PC-9 (cell line): ENCODE measurements around the gene KRTAP10-6. TPM values are rescaled to one million over a fixed set of nuclear protein-coding genes. Genes with fewer than 3 reads are reported as not detected.
A peak's percentile ranks its signal among the peaks of the same experiment; 100 is the strongest.

ENCODE experiments used
- BruUV-seq: library from RNA; stranded (reverse); fragments of 400-500 nt; replicated peaks from 2 replicates; lab custom pipeline; 2021; lab: Mats Ljungman, UMichigan
- CTCF ChIA-PET: fragments of 300-600 bp; sonication (Branson Sonifier 250); formaldehyde crosslinking; loops from one replicate; lab custom pipeline; 2022; ENCODE audit warnings: antibody characterized with exemption; lab: Charles Lee
- POLR2A ChIA-PET: fragments of 300-600 bp; sonication (Branson Sonifier 250); formaldehyde crosslinking; loops from one replicate; lab custom pipeline; 2022; ENCODE audit warnings: antibody characterized with exemption; ENCODE audit not compliant: unreplicated experiment; lab: Charles Lee
- DNase-seq, 2 experiments: peaks; one replicate each; pipeline versions ENCODE4 v3.0.0 to v3.0.0-alpha.2; 2015 to 2022; ENCODE audit warnings: mixed read lengths in 1 of 2
- H2AFZ ChIP-seq: fragments of 200-600 bp; sonication (generic); 2 replicates; pipeline ENCODE4 v1.8.1; 2017; ENCODE audit warnings: antibody characterized with exemption
- H3F3A ChIP-seq: fragments of 200-600 bp; sonication (generic); 2 replicates; pipeline ENCODE4 v1.8.1; 2017; ENCODE audit warnings: antibody characterized with exemption, mild to moderate bottlenecking, low read depth; ENCODE audit not compliant: insufficient read depth
- H3K27ac ChIP-seq: fragments of 200-600 bp; sonication (generic); 2 replicates; pipeline ENCODE4 v1.6.1; 2016; ENCODE audit warnings: mixed run types
- H3K27me3 ChIP-seq: fragments of 200-600 bp; sonication (generic); 2 replicates; pipeline ENCODE4 v1.6.1; 2016; ENCODE audit warnings: low read depth, mixed run types; ENCODE audit not compliant: insufficient read depth
- H3K36me3 ChIP-seq: fragments of 200-600 bp; sonication (generic); 2 replicates; pipeline ENCODE4 v1.6.1; 2016; ENCODE audit warnings: low read depth, mixed run types
- H3K4me1 ChIP-seq: fragments of 200-600 bp; sonication (generic); replicated peaks from 2 replicates; pipeline ENCODE4 v1.6.1; 2016; ENCODE audit warnings: mixed run types; ENCODE audit not compliant: insufficient read depth
- H3K4me2 ChIP-seq: fragments of 200-600 bp; sonication (generic); 2 replicates; pipeline ENCODE4 v1.6.1; 2017; ENCODE audit warnings: mixed run types
- H3K4me3 ChIP-seq: fragments of 200-600 bp; sonication (generic); 2 replicates; pipeline ENCODE4 v1.6.1; 2016; ENCODE audit warnings: mixed run types
- H3K79me2 ChIP-seq: fragments of 200-600 bp; sonication (generic); 2 replicates; pipeline ENCODE4 v1.6.1; 2017; ENCODE audit warnings: low read depth, mixed run types
- H3K9me2 ChIP-seq: fragments of 200-600 bp; sonication (generic); 2 replicates; pipeline ENCODE4 v1.8.1; 2017; ENCODE audit warnings: mild to moderate bottlenecking; ENCODE audit not compliant: insufficient read depth
- H3K9me3 ChIP-seq: fragments of 200-600 bp; sonication (generic); 2 replicates; pipeline ENCODE4 v1.8.1; 2016; ENCODE audit warnings: low read depth; ENCODE audit not compliant: insufficient read depth
- H4K20me1 ChIP-seq: fragments of 200-600 bp; sonication (generic); 2 replicates; pipeline ENCODE4 v1.8.1; 2017; ENCODE audit not compliant: insufficient read depth
- EZH2 ChIP-seq: fragments of 200-600 bp; sonication (generic); IDR thresholded peaks from 2 replicates; pipeline ENCODE4 v1.8.0; 2017; ENCODE audit warnings: antibody characterized with exemption, low read depth
- intact Hi-C: fragments of 100-400 bp; cut with micrococcal nuclease; formaldehyde crosslinking; loops from one replicate; pipeline ENCODE4 v1.10.0; 2022; ENCODE audit not compliant: unreplicated experiment
- total RNA-seq: library from RNA; stranded (reverse); gene quantifications from 2 replicates; pipeline ENCODE4 v1.2.3, GENCODE V29; 2021
- TF ChIP-seq, protein P1 (sequence below): fragments of 200-600 bp; sonication (generic); conservative IDR thresholded peaks from 2 replicates; pipeline ENCODE4 v1.6.1; 2017; ENCODE audit warnings: mixed run types, antibody characterized with exemption, mild to moderate bottlenecking, moderate library complexity

Gene KRTAP10-6
- total RNA-seq, 1 experiment from 2014 or later, result not detected

DNA sequence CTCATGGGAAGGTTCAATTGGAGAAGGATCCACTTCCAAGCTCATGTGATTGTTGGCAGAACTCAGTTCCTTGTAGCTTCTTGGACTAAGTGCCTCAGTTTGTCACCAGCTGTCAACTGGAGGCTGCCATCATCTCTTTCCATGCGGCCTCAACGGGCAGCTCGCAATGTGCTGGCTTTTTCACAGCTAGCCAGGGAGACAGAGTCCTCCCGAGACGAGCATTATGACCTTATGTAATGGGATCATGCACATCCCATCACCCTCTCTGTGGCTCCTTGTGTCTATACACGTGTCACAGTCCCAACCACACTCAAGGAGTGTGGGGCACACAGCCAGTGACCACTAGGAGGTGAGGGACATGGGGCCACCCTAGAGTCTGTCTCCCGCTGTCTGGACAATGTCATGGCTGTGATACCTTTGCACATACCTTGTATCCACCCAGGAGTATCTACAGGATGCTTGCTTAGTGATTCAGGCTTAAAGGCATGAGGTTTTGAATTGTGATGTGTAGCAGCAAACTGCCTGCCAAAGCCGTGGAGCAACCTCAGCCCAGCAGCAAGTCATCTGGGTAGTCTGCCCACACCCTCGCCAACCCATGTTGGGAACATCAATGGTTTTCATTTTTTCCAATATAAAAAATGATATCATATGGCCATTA, 3.9 kb upstream of the KRTAP10-6 start:
- no peak overlapping the region for H3K4me3 ChIP-seq
- no peaks in the 10 kb centered on the region for H3K9me2 ChIP-seq
- no TSS peak for BruUV-seq
- peak in 1 of 2 experiments; percentile 47 for DNase-seq
- CTCF ChIA-PET, result no interaction called here
- H3K36me3 ChIP-seq, result no peaks in the 10 kb centered on the region
- intact Hi-C loops, result no loop called here
- no peaks in the 10 kb centered on the region for H3F3A ChIP-seq
- H3K27me3 ChIP-seq, result peaks cover 70% of the 10 kb centered on the region
- TF ChIP-seq EZH2, result no peak
- TF ChIP-seq, protein P1, sequence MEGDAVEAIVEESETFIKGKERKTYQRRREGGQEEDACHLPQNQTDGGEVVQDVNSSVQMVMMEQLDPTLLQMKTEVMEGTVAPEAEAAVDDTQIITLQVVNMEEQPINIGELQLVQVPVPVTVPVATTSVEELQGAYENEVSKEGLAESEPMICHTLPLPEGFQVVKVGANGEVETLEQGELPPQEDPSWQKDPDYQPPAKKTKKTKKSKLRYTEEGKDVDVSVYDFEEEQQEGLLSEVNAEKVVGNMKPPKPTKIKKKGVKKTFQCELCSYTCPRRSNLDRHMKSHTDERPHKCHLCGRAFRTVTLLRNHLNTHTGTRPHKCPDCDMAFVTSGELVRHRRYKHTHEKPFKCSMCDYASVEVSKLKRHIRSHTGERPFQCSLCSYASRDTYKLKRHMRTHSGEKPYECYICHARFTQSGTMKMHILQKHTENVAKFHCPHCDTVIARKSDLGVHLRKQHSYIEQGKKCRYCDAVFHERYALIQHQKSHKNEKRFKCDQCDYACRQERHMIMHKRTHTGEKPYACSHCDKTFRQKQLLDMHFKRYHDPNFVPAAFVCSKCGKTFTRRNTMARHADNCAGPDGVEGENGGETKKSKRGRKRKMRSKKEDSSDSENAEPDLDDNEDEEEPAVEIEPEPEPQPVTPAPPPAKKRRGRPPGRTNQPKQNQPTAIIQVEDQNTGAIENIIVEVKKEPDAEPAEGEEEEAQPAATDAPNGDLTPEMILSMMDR, result no peak
- no peaks in the 10 kb centered on the region for H3K79me2 ChIP-seq
- no peak overlapping the region for H2AFZ ChIP-seq
- no peak overlapping the region for H3K4me2 ChIP-seq
- H4K20me1 ChIP-seq, result no peaks in the 10 kb centered on the region
- POLR2A ChIA-PET, result no interaction called here
- H3K4me1 ChIP-seq, result no peaks in the 10 kb centered on the region
- no peaks in the 10 kb centered on the region for H3K9me3 ChIP-seq
- no peak overlapping the region for H3K27ac ChIP-seq

DNA sequence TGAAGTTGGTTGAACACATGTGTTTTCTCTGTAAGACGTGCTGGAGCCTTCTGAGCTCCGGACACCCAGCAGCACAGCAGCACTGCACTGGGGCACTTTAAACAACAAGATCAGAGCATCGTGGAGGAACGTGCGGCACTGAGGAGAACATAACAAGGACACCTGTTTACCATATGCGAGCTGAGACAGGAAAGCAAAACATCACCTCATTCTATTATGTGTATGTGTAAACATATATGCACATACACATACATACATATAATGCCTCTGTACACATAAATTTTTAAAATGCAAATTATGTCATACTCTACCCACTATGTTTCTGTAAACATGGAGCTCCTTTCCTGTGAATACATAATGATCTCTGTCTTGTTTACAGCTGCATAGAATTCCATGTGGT, 3.2 kb upstream of the KRTAP10-6 start:
- TF ChIP-seq, protein P1, result no peak
- TF ChIP-seq EZH2, result no peak
- Histone ChIP-seq H3K9me3 (no peaks in the 10 kb centered on the region), H3F3A (no peaks in the 10 kb centered on the region), H2AFZ (no peak overlapping the region), H3K9me2 (no peaks in the 10 kb centered on the region), H3K4me2 (no peak overlapping the region), H3K36me3 (no peaks in the 10 kb centered on the region), H4K20me1 (no peaks in the 10 kb centered on the region), H3K27me3 (peaks cover 67% of the 10 kb centered on the region), H3K4me1 (no peaks in the 10 kb centered on the region), H3K4me3 (no peak overlapping the region), H3K27ac (no peak overlapping the region), H3K79me2 (no peaks in the 10 kb centered on the region)
- ChIA-PET POLR2A (no interaction called here), CTCF (no interaction called here)
- DNase-seq, result no peak
- intact Hi-C loops, result no loop called here
- no TSS peak for BruUV-seq

DNA sequence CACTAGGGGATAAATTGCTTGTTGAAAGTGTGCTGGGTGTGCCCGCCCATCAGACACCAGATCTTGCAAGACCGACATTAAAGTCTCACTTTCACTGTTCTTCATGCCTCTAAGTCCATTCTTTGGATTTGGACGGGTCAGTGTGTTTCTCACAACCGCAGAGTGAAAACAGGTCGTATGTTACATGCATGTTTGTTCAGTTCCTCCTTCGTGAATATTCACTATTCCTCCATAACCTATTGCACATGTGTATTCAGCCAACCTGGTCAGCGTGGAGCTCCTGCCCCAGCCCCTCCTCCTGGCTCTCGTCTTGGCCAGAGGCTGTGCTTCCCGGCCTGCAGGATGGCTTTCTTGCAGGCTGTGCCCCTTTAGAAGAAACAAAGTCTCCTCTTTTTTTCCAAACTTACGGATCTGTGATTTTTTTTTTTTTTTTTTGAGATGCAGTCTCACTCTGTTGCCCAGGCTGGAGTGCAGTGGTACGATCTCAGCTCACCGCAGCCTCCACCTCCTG, 2.2 kb upstream of the KRTAP10-6 start:
- no peak overlapping the region for H3K4me3 ChIP-seq
- no peaks in the 10 kb centered on the region for H3K9me3 ChIP-seq
- no peak overlapping the region for H3K27ac ChIP-seq
- H3F3A ChIP-seq, result no peaks in the 10 kb centered on the region
- no peaks in the 10 kb centered on the region for H4K20me1 ChIP-seq
- H3K9me2 ChIP-seq, result no peaks in the 10 kb centered on the region
- DNase-seq, result no peak
- peaks cover 69% of the 10 kb centered on the region for H3K27me3 ChIP-seq
- no peak overlapping the region for H2AFZ ChIP-seq
- TF ChIP-seq EZH2, result no peak
- TF ChIP-seq, protein P1, result no peak
- no peak overlapping the region for H3K4me2 ChIP-seq
- ChIA-PET POLR2A (no interaction called here), CTCF (no interaction called here)
- no peaks in the 10 kb centered on the region for H3K79me2 ChIP-seq
- no peaks in the 10 kb centered on the region for H3K4me1 ChIP-seq
- intact Hi-C loops, result no loop called here
- BruUV-seq, result no TSS peak
- no peaks in the 10 kb centered on the region for H3K36me3 ChIP-seq
